Measurements from ENCODE around the gene UCN. TPM values are rescaled to one million over a fixed set of nuclear protein-coding genes. Genes with fewer than 3 reads are reported as not detected.
"Not testable (repeated sequence)": the region's sequence is repeated elsewhere in the genome, so short reads cannot be mapped to it uniquely, and the experiment has no call there.

UCN gene
- 1 to 10 TPM in 2 of 4 donors, not detected in 2; 2.3 to 5.2 TPM for total RNA-seq

- Histone ChIP-seq H3K4me1 (peaks cover 0 to 26% (median 9%) of the 10 kb centered on the region in 4 donors), H3K36me3 (peaks cover 0 to 7% (median 0%) of the 10 kb centered on the region in 3 donors), H3K27ac (no peak within 1 kb of the TSS), H3K4me3 (no peak within 1 kb of the TSS), H3K27me3 (peaks cover 0 to 25% of the 10 kb centered on the region in 2 donors), H3K9me3 (no peaks in the 10 kb centered on the region)
- no peak for DNase-seq
- TF ChIP-seq POLR2A (IDR thresholded peaks at IDR 0.05) (no peak), CTCF (IDR thresholded peaks at IDR 0.05) (no peak)
These were observed at the start of gene UCN for GRCh38 chr2:27308359-27308881. Gene UCN, minus strand, starts transcription at chr2:27308445. Its CDS starts 550 bp downstream, at chr2:27307895.

- Histone ChIP-seq H3K9me3 (no peaks in the 10 kb centered on the region), H3K27me3 (no peaks in the 10 kb centered on the region), H3K4me1 (peaks cover 0 to 36% (median 5%) of the 10 kb centered on the region in 4 donors), H3K4me3 (peak within 1 kb of the TSS; percentile 58 to 97 (median 68)), H3K36me3 (no peaks in the 10 kb centered on the region), H3K27ac (peak within 1 kb of the TSS; percentile 82 to 95 (median 92))
- peak; percentile 95 to 98 (median 97) for DNase-seq
- TF ChIP-seq CTCF (IDR thresholded peaks at IDR 0.05) (peak in 2 of 6 experiments; percentile 21 to 34), POLR2A (IDR thresholded peaks at IDR 0.05) (peak; percentile 8 to 26)
These were observed 48.3 kb upstream of the UCN start, which contains the start of gene GTF3C2 for GRCh38 chr2:27356382-27357181. Gene GTF3C2, minus strand, starts transcription at chr2:27356764. Its CDS starts 13,210 bp downstream, at chr2:27343554.

- Histone ChIP-seq H3K36me3 (no peaks in the 10 kb centered on the region), H3K27me3 (no peaks in the 10 kb centered on the region), H3K4me3 (peak overlapping the region; percentile 58 to 97 (median 68)), H3K27ac (peak overlapping the region; percentile 82 to 95 (median 92)), H3K9me3 (no peaks in the 10 kb centered on the region), H3K4me1 (peaks cover 0 to 36% (median 5%) of the 10 kb centered on the region in 4 donors)
- TF ChIP-seq POLR2A (IDR thresholded peaks at IDR 0.05) (no peak), CTCF (IDR thresholded peaks at IDR 0.05) (no peak)
- DNase-seq: peak in 2 of 3 donors; percentile 76 to 81
These were observed 47.8 kb upstream of the UCN start for GRCh38 chr2:27356056-27356381.

GRCh38 chr2:27354597-27354927 lies 46.3 kb upstream of the UCN start:
- peak overlapping the region in 1 of 4 donors; percentile 1 for H3K27ac ChIP-seq
- H3K27me3 ChIP-seq: no peaks in the 10 kb centered on the region
- TF ChIP-seq POLR2A (IDR thresholded peaks at IDR 0.05): no peak
- TF ChIP-seq CTCF (IDR thresholded peaks at IDR 0.05): no peak
- H3K36me3 ChIP-seq: no peaks in the 10 kb centered on the region
- no peaks in the 10 kb centered on the region for H3K9me3 ChIP-seq
- no peak for DNase-seq
- peaks cover 0 to 36% (median 5%) of the 10 kb centered on the region in 4 donors for H3K4me1 ChIP-seq
- H3K4me3 ChIP-seq: no peak overlapping the region

- no peak for DNase-seq
- Histone ChIP-seq H3K27me3 (no peaks in the 10 kb centered on the region), H3K4me1 (peaks cover 0 to 36% (median 5%) of the 10 kb centered on the region in 4 donors), H3K9me3 (no peaks in the 10 kb centered on the region), H3K27ac (peak overlapping the region in 1 of 4 donors; percentile 1), H3K36me3 (no peaks in the 10 kb centered on the region), H3K4me3 (no peak overlapping the region)
- TF ChIP-seq POLR2A (IDR thresholded peaks at IDR 0.05) (no peak), CTCF (IDR thresholded peaks at IDR 0.05) (no peak)
These were observed 45.7 kb upstream of the UCN start for GRCh38 chr2:27353762-27354596.

GRCh38 chr2:27353386-27353761 lies 45.1 kb upstream of the UCN start:
- H3K36me3 ChIP-seq, DNase-seq, H3K4me3 ChIP-seq, H3K27me3 ChIP-seq, H3K9me3 ChIP-seq, H3K27ac ChIP-seq: not testable (repeated sequence)
- H3K4me1 ChIP-seq: peaks cover 0 to 35% (median 5%) of the 10 kb centered on the region in 4 donors
